ENCODE results near the gene CSF1. TPM values are rescaled to one million over a fixed set of nuclear protein-coding genes. Genes with fewer than 3 reads are reported as not detected.

CSF1 gene
- total RNA-seq, 1 donor from 2014 or later, result 252 TPM

DNA sequence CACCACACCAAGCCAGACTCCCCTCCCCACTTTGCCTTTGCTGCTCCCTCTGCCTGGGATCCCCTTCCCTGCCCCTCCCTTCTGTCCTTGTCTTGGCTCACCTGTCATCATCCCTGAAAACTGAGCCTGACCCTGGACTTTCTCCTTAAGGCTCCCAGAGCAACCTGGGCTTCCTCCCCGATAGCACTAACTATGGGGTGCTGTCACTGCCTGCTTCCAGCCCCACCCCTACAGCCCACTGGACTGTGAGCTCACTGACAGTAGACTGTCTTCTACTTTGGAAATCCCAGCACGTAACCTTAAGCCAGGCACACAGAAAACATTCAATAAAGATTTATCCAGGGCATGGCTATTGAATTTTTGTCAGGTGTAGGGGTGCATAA is 9.5 kb upstream of the CSF1 start:
- peaks cover 4% of the 10 kb centered on the region for H3K36me3 Mint-ChIP-seq (ENCODE audit: low read depth)
- no peaks in the 10 kb centered on the region for H3K9me3 Mint-ChIP-seq
- intact Hi-C loops (cut with micrococcal nuclease), result loop anchor here (10.0 kb wide), 1 partner anchor 356 kb away; the partner anchor contains the start of gene GNAI3
- H3K4me3 Mint-ChIP-seq (ENCODE audit: low read depth), result no peak overlapping the region
- peaks cover 30% of the 10 kb centered on the region for H3K4me1 Mint-ChIP-seq (ENCODE audit: low read depth)
- peak overlapping the region; percentile 5 for H3K27ac Mint-ChIP-seq
- DNase-seq (ENCODE audit: low spot score), result no peak
- H3K27me3 Mint-ChIP-seq (ENCODE audit: low read depth), result no peaks in the 10 kb centered on the region

GRCh38 chr1:109901524-109902145 is 9.0 kb upstream of the CSF1 start:
- Mint-ChIP-seq H3K27me3 (ENCODE audit: low read depth) (no peaks in the 10 kb centered on the region), H3K9me3 (no peaks in the 10 kb centered on the region), H3K27ac (peak overlapping the region; percentile 21), H3K4me1 (ENCODE audit: low read depth) (peaks cover 35% of the 10 kb centered on the region), H3K4me3 (ENCODE audit: low read depth) (no peak overlapping the region), H3K36me3 (ENCODE audit: low read depth) (peaks cover 4% of the 10 kb centered on the region)
- DNase-seq (ENCODE audit: low spot score), result no peak
- intact Hi-C loops (cut with micrococcal nuclease), result loop anchor here (10.0 kb wide), 1 partner anchor 357 kb away; the partner anchor contains the start of gene GNAI3

DNA sequence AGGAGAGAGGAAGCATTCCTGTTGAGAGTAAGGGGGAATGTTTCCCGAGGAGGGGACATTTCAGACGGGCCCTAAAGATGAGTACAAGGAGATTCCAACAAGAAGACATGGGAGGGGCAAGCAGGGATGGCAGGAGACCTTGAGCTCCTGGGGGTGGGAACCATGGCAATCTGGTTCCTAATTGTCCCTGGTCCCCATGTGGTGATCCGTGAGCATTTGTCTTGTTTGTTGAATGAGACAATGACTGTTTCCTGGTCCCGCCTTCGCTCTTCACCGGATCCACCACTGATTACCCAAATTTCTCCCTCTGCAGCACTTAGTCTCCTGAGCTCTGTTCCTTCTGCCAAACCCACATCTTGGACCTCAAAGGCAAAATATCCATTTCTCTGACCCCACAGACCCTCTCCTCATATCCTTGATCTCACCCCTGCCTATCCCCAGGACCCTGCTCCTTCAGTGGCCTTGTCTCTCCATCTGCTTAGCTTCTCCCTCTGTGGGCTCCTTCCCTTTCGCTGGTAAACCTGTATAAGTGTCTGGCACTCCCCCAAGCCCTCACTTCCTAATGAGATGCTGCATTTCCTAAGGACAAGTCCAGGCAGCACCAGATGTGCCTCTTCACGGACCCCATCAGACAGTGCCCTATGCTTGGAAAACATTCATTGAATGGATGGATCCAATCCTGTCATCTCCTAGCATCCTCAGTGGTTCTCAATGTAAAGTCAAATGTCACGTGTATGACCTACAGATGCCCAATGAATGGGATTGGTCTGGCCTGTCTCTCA is 8.3 kb upstream of the CSF1 start:
- no peak for DNase-seq (ENCODE audit: low spot score)
- peaks cover 4% of the 10 kb centered on the region for H3K36me3 Mint-ChIP-seq (ENCODE audit: low read depth)
- intact Hi-C loops (cut with micrococcal nuclease), result loop anchor here (10.0 kb wide), 1 partner anchor 358 kb away; the partner anchor contains the start of gene GNAI3
- peak overlapping the region; percentile 21 for H3K27ac Mint-ChIP-seq
- no peak overlapping the region for H3K4me3 Mint-ChIP-seq (ENCODE audit: low read depth)
- no peaks in the 10 kb centered on the region for H3K27me3 Mint-ChIP-seq (ENCODE audit: low read depth)
- H3K9me3 Mint-ChIP-seq, result no peaks in the 10 kb centered on the region
- H3K4me1 Mint-ChIP-seq (ENCODE audit: low read depth), result peaks cover 41% of the 10 kb centered on the region

DNA sequence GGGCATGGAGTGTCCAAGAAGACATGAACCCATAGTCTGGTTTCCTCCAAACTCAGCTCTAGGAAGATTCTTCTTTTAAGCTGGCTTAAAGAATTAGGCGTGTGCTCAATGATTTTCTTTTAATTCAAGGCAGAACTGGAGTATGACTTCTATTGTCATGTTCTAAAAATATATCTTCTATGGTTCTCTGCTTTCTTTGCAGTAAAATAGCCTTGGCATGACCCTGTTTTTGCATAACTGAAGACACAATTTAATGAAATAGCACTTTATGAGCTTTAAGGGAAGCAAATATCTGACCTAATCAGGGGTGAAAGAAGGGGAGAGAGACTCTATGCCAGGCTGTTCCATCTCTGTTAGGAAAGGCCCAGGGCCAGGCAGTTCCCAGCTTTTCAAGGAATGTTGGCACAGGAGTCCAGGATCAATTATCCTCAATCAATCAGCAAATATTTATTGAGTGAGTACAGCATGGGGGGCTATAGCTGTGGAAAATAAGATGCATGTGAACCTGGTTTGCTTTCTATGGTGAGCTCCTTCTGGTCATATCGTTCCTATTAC is 7.2 kb upstream of the CSF1 start:
- H3K4me1 Mint-ChIP-seq (ENCODE audit: low read depth), result peaks cover 50% of the 10 kb centered on the region
- intact Hi-C loops (cut with micrococcal nuclease), result loop anchor here (10.0 kb wide), 1 partner anchor 359 kb away; the partner anchor contains the start of gene GNAI3
- no peaks in the 10 kb centered on the region for H3K9me3 Mint-ChIP-seq
- H3K27ac Mint-ChIP-seq, result no peak overlapping the region
- H3K27me3 Mint-ChIP-seq (ENCODE audit: low read depth), result no peaks in the 10 kb centered on the region
- no peak overlapping the region for H3K4me3 Mint-ChIP-seq (ENCODE audit: low read depth)
- H3K36me3 Mint-ChIP-seq (ENCODE audit: low read depth), result peaks cover 4% of the 10 kb centered on the region
- DNase-seq (ENCODE audit: low spot score), result no peak

- H3K27ac Mint-ChIP-seq, result peak overlapping the region; percentile 19
- H3K27me3 Mint-ChIP-seq (ENCODE audit: low read depth), result no peaks in the 10 kb centered on the region
- intact Hi-C loops (cut with micrococcal nuclease), result loop anchor here (10.0 kb wide), 1 partner anchor 359 kb away; the partner anchor contains the start of gene GNAI3
- H3K9me3 Mint-ChIP-seq, result no peaks in the 10 kb centered on the region
- H3K4me1 Mint-ChIP-seq (ENCODE audit: low read depth), result peaks cover 57% of the 10 kb centered on the region
- DNase-seq (ENCODE audit: low spot score), result no peak
- H3K36me3 Mint-ChIP-seq (ENCODE audit: low read depth), result peaks cover 4% of the 10 kb centered on the region
- H3K4me3 Mint-ChIP-seq (ENCODE audit: low read depth), result no peak overlapping the region
These were observed 6.4 kb upstream of the CSF1 start for GRCh38 chr1:109904105-109904817.

DNA sequence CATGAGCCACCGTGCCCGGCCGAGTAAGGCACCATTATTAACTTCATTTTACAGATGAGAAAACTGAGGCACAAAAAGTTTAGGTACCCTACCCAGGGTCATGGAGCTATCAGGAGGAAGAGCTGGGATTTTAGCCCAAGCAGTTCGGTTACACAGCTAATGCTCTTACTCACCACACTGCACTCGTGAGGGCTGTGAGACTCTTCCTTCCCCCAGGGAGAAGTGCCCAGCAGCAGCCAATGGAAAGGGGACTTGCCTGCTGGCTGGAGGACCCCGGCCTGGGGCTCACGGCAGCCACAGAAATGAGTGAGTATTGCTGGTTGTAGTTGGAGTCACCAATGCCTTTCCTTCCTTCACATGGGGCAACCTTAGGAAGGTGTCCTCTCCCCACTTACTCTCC is 5.2 kb upstream of the CSF1 start:
- Mint-ChIP-seq H3K36me3 (ENCODE audit: low read depth) (peaks cover 8% of the 10 kb centered on the region), H3K4me3 (ENCODE audit: low read depth) (no peak overlapping the region), H3K9me3 (no peaks in the 10 kb centered on the region), H3K27ac (peak overlapping the region; percentile 99), H3K4me1 (ENCODE audit: low read depth) (peaks cover 67% of the 10 kb centered on the region), H3K27me3 (ENCODE audit: low read depth) (no peaks in the 10 kb centered on the region)
- intact Hi-C loops (cut with micrococcal nuclease), result loop anchor here (10.0 kb wide), 1 partner anchor 361 kb away; the partner anchor contains the start of gene GNAI3
- no peak for DNase-seq (ENCODE audit: low spot score)

- Mint-ChIP-seq H3K36me3 (ENCODE audit: low read depth) (peaks cover 13% of the 10 kb centered on the region), H3K4me1 (ENCODE audit: low read depth) (peaks cover 62% of the 10 kb centered on the region), H3K27ac (peak overlapping the region; percentile 99), H3K4me3 (ENCODE audit: low read depth) (peak overlapping the region; percentile 78), H3K27me3 (ENCODE audit: low read depth) (no peaks in the 10 kb centered on the region), H3K9me3 (no peaks in the 10 kb centered on the region)
- intact Hi-C loops (cut with micrococcal nuclease), result loop anchor here (1.0 to 10.0 kb wide), 6 partner anchors 11 to 361 kb away; partner anchors contain the start of gene GNAI3
- DNase-seq (ENCODE audit: low spot score), result peak; percentile 64
These were observed 4.3 kb upstream of the CSF1 start for GRCh38 chr1:109906160-109906838.

GRCh38 chr1:109906839-109907180 is 3.8 kb upstream of the CSF1 start:
- H3K9me3 Mint-ChIP-seq, result no peaks in the 10 kb centered on the region
- no peak for DNase-seq (ENCODE audit: low spot score)
- peaks cover 18% of the 10 kb centered on the region for H3K36me3 Mint-ChIP-seq (ENCODE audit: low read depth)
- peaks cover 59% of the 10 kb centered on the region for H3K4me1 Mint-ChIP-seq (ENCODE audit: low read depth)
- H3K27ac Mint-ChIP-seq, result peak overlapping the region; percentile 99
- intact Hi-C loops (cut with micrococcal nuclease), result loop anchor here (1.0 to 10.0 kb wide), 6 partner anchors 12 to 362 kb away; partner anchors contain the start of gene GNAI3
- no peaks in the 10 kb centered on the region for H3K27me3 Mint-ChIP-seq (ENCODE audit: low read depth)
- no peak overlapping the region for H3K4me3 Mint-ChIP-seq (ENCODE audit: low read depth)

- H3K27me3 Mint-ChIP-seq (ENCODE audit: low read depth), result no peaks in the 10 kb centered on the region
- peaks cover 61% of the 10 kb centered on the region for H3K4me1 Mint-ChIP-seq (ENCODE audit: low read depth)
- intact Hi-C loops (cut with micrococcal nuclease), result loop anchor here (10.0 kb wide), 1 partner anchor 362 kb away; the partner anchor contains the start of gene GNAI3
- H3K9me3 Mint-ChIP-seq, result no peaks in the 10 kb centered on the region
- no peak for DNase-seq (ENCODE audit: low spot score)
- H3K4me3 Mint-ChIP-seq (ENCODE audit: low read depth), result peak overlapping the region; percentile 41
- peaks cover 23% of the 10 kb centered on the region for H3K36me3 Mint-ChIP-seq (ENCODE audit: low read depth)
- peak overlapping the region; percentile 86 for H3K27ac Mint-ChIP-seq
These were observed 3.4 kb upstream of the CSF1 start for GRCh38 chr1:109907190-109907774.

DNA sequence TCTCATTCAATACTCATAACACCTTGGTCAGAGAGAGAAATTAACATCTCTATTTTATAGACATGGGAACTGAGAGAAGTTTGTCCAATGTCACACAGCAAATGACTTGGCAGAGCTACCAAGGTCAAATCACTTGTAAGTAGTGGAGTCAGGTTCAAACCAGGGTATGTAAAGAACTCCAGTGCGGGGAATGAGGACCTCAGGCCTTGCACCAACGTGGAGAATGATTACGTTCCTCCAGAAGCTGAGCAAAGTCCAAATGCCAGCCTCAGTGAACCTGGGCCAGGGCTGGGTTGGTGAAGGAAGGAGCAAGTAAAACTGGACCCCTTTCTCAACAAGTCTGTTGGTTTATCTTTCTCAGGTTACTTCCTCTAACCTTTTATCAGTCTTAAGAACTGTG is 1.8 kb upstream of the CSF1 start:
- intact Hi-C loops (cut with micrococcal nuclease), result loop anchor here (10.0 kb wide), 1 partner anchor 364 kb away; the partner anchor contains the start of gene GNAI3
- H3K4me3 Mint-ChIP-seq (ENCODE audit: low read depth), result no peak overlapping the region

DNA sequence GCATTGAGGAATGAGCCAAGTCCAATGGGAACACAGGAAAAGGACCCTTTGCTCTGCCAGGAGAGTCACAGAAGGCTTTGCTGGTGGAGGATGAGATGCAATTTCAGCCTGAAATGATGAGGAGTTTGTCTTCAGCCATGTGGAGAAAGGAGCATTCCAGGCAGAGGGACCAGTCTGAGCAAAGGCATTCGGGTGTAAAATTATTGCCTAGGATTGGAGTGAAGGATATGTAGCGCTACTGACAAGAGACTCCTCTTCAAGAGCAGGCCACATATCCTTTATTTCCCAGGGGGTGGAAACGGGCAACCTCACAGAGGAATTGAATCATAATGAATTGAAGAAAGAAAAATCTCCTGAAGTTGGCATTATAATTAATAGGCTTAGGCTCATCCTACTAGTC is 1.1 kb upstream of the CSF1 start:
- peak overlapping the region; percentile 96 for H3K27ac Mint-ChIP-seq
- H3K4me1 Mint-ChIP-seq (ENCODE audit: low read depth), result peaks cover 71% of the 10 kb centered on the region
- no peaks in the 10 kb centered on the region for H3K9me3 Mint-ChIP-seq
- DNase-seq (ENCODE audit: low spot score), result no peak
- intact Hi-C loops (cut with micrococcal nuclease), result loop anchor here (10.0 kb wide), 1 partner anchor 365 kb away; the partner anchor contains the start of gene GNAI3
- peaks cover 43% of the 10 kb centered on the region for H3K36me3 Mint-ChIP-seq (ENCODE audit: low read depth)
- H3K27me3 Mint-ChIP-seq (ENCODE audit: low read depth), result no peaks in the 10 kb centered on the region
- H3K4me3 Mint-ChIP-seq (ENCODE audit: low read depth), result peak overlapping the region; percentile 87

More for the DNA sequence above, 1.8 kb upstream of the CSF1 start:
- peak overlapping the region; percentile 96 for H3K27ac Mint-ChIP-seq
- DNase-seq (ENCODE audit: low spot score), result no peak
- no peaks in the 10 kb centered on the region for H3K9me3 Mint-ChIP-seq
- H3K4me1 Mint-ChIP-seq (ENCODE audit: low read depth), result peaks cover 70% of the 10 kb centered on the region
- H3K36me3 Mint-ChIP-seq (ENCODE audit: low read depth), result peaks cover 38% of the 10 kb centered on the region
- H3K27me3 Mint-ChIP-seq (ENCODE audit: low read depth), result no peaks in the 10 kb centered on the region

Data from activated T-helper 2 cell treated with anti-CD3 and anti-CD28 coated beads, Interferon-gamma antibody, Interleukin-2, Interleukin-4, amounts not matched to agents 10 μg/mL and 5 μg/mL and 100 μg/mL, durations not matched to agents 14 hours and 24 hours and 36 hours (primary cell).